Umbilical cord (tissue), 2 donors: ENCODE data around the gene ATP1A2. TPM values are rescaled to one million over a fixed set of nuclear protein-coding genes. Genes with fewer than 3 reads are reported as not detected.
A peak's percentile ranks its signal among the peaks of the same experiment; 100 is the strongest.
"Not testable (repeated sequence)": the region's sequence is repeated elsewhere in the genome, so short reads cannot be mapped to it uniquely, and the experiment has no call there.

Experiments
- DNase-seq: peaks from one replicate; pipeline ENCODE4 v3.0.0-alpha.2; 2015; ENCODE audit warnings: low spot score
- total RNA-seq: library from RNA; depleted of rRNA; stranded (reverse); fragments of >200 nt; gene quantifications from one replicate; pipeline ENCODE4 v1.2.3, GENCODE V29; 2014; ENCODE audit warnings: low replicate concordance; ENCODE audit not compliant: insufficient read depth

ATP1A2 gene
- total RNA-seq, 1 donor from 2014 or later, result 11.1 TPM

- no peak for DNase-seq
Observed at GRCh38 chr1:160099716-160100375, 15.7 kb upstream of the ATP1A2 start.

- peak; percentile 79 for DNase-seq
Observed at GRCh38 chr1:160101037-160101716, 14.4 kb upstream of the ATP1A2 start.

GRCh38 chr1:160101717-160102522, 13.6 kb upstream of the ATP1A2 start:
- peak; percentile 73 for DNase-seq

- DNase-seq, result no peak
Observed at GRCh38 chr1:160103658-160104408, 11.7 kb upstream of the ATP1A2 start.

- DNase-seq, result no peak
Observed at GRCh38 chr1:160104486-160104885, 11.1 kb upstream of the ATP1A2 start.

GRCh38 chr1:160105155-160105554, 10.4 kb upstream of the ATP1A2 start:
- DNase-seq, result no peak

GRCh38 chr1:160107512-160107911, 8.0 kb upstream of the ATP1A2 start:
- DNase-seq, result no peak

- DNase-seq, result peak; percentile 56
Observed at GRCh38 chr1:160108888-160109662, 6.5 kb upstream of the ATP1A2 start.

- no peak for DNase-seq
Observed at GRCh38 chr1:160109686-160110085, 5.9 kb upstream of the ATP1A2 start.

- not testable (repeated sequence) for DNase-seq
Observed at GRCh38 chr1:160111462-160111861, 4.1 kb upstream of the ATP1A2 start.

- DNase-seq, result peak; percentile 43
Observed at GRCh38 chr1:160112357-160112756, 3.2 kb upstream of the ATP1A2 start.

GRCh38 chr1:160113407-160113806, 2.2 kb upstream of the ATP1A2 start:
- DNase-seq, result no peak

- DNase-seq, result peak; percentile 91
Observed at GRCh38 chr1:160114085-160114484, 1.5 kb upstream of the ATP1A2 start.

- DNase-seq, result peak; percentile 86
Observed at GRCh38 chr1:160116283-160117147, 956 bp downstream of the ATP1A2 start.

GRCh38 chr1:160117300-160117699, 1.7 kb downstream of the ATP1A2 start:
- peak; percentile 49 for DNase-seq

GRCh38 chr1:160117709-160118183, 2.2 kb downstream of the ATP1A2 start:
- peak; percentile 95 for DNase-seq

GRCh38 chr1:160118928-160119327, 3.4 kb downstream of the ATP1A2 start:
- no peak for DNase-seq

- DNase-seq, result no peak
Observed at GRCh38 chr1:160120797-160121196, 5.2 kb downstream of the ATP1A2 start.

GRCh38 chr1:160121388-160121787, 5.8 kb downstream of the ATP1A2 start:
- DNase-seq, result no peak

- DNase-seq, result no peak
Observed at GRCh38 chr1:160122978-160123495, 7.5 kb downstream of the ATP1A2 start.
